ENCODE data around the gene FAM170B.

FAM170B gene

GRCh38 chr10:49123981-49124950, 9.6 kb downstream of the FAM170B start:
- no peak for DNase-seq (ENCODE audit: low read depth)

- DNase-seq (ENCODE audit: low read depth): no peak
Measured at GRCh38 chr10:49120911-49121310, 12.9 kb downstream of the FAM170B start.

GRCh38 chr10:49119746-49120145, 14.1 kb downstream of the FAM170B start:
- DNase-seq (ENCODE audit: low read depth): no peak

DNA sequence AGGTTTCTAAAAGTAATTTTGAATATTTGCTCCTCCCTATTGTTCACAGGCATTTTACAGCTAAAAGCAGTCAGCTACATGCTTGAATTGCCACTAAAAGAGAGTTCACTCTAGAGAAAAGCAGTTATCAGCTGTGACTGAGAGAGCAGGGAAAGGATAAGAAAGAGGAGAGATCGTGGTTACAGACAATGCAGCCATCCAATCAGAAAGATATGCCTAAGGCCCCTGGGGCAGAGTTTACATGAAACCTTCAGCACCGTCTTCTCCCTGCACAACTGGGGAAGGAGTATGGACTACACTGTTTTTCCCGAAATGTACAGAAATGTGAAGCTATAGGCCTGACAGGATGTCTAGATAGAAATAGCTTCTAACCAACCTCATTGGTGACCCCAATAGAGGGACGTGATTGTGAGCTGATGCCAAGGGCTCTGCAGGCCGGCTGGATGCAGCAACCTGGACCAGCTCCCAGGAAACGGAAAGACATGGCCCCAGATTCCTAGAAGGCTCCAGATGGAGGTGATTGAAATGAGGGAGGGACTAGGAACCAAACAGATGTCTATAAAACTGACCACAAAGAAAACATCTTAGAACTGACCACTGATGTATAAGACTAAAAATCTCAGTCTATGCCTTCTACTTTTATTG, 15.3 kb downstream of the FAM170B start:
- no peak for DNase-seq (ENCODE audit: low read depth)

GRCh38 chr10:49117376-49118070, 16.3 kb downstream of the FAM170B start:
- no peak for DNase-seq (ENCODE audit: low read depth)

- DNase-seq (ENCODE audit: low read depth): no peak
Measured at GRCh38 chr10:49116509-49117375, 17.1 kb downstream of the FAM170B start.

DNA sequence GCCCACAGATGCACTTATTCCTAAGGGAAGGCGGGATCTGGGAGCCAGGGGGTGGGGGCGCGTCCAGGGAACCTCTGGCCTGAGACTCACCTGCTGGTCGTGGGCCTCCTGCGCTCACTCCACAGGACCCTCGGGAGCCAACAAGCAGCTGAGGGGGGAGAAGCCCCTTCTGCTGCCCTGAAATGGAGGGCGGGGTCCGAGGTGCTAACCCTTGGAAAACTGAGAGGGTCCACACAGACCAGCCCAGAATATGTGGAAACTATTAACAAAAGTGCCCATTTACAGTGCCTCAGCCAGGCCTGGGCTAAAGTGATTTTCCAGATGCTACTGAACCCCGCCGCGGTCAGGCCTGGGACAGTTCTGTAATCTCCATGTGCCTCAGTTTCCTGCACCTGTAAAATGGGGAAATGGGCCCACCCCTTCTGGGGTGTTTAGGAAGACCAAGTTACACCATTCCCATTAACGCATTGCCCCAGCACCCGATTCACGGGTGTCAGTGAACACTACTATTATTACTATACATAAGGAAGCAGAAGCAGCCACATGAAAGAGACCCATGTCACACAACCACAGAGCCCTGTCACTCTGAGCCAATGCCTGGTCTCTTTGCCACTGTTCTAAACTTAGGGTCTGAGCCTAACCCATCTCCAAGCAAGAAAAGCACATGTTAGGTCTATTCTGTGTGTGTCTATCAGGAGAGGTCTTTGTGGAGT, 17.9 kb downstream of the FAM170B start:
- no peak for DNase-seq (ENCODE audit: low read depth)

- DNase-seq (ENCODE audit: low read depth): no peak
Measured at GRCh38 chr10:49115015-49115795, 18.6 kb downstream of the FAM170B start, which contains the start of gene VSTM4. TSS of gene VSTM4 (minus strand) at chr10:49115522. CDS start at chr10:49115485, 37 bp downstream.

DNA sequence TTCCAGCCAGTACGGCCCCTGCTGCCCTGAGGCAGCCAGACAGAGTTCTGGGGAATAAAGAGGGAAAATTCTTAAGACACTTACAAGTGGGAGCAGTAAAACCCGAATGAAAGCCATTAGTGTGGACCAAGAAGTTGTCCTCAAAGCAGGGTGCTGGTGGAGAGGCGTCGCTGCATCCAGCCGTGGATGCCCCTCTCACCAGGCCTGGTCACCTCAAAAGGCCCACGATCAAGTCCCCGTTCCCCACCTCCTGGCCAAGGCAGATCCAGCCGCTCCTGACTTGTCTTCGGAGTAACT, 19.2 kb downstream of the FAM170B start:
- no peak for DNase-seq (ENCODE audit: low read depth)

DNA sequence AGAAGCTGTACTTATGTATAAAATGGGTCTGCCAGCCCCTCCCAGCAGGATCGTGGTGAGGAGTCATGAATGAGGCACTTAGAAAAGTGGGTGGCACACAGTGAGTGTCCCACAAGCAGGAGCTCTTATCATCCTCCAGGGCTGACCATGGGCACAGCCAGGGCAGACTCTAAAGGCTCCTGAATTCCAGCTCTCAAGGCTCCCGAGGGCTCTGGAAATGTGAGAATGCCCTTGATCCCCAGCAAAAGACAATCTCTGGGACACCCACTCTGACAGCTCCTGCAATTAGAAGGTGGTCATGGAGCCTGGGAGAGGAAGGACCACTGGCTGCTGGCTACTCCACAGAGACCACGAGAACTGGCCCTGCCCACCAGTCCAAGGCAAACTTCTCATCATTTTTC, 20.1 kb downstream of the FAM170B start:
- DNase-seq (ENCODE audit: low read depth): no peak

GRCh38 chr10:49112851-49113250, 21.0 kb downstream of the FAM170B start:
- no peak for DNase-seq (ENCODE audit: low read depth)

- DNase-seq (ENCODE audit: low read depth): no peak
Measured at GRCh38 chr10:49112098-49112497, 21.7 kb downstream of the FAM170B start.

- DNase-seq (ENCODE audit: low read depth): no peak
Measured at GRCh38 chr10:49111320-49111698, 22.5 kb downstream of the FAM170B start.

DNA sequence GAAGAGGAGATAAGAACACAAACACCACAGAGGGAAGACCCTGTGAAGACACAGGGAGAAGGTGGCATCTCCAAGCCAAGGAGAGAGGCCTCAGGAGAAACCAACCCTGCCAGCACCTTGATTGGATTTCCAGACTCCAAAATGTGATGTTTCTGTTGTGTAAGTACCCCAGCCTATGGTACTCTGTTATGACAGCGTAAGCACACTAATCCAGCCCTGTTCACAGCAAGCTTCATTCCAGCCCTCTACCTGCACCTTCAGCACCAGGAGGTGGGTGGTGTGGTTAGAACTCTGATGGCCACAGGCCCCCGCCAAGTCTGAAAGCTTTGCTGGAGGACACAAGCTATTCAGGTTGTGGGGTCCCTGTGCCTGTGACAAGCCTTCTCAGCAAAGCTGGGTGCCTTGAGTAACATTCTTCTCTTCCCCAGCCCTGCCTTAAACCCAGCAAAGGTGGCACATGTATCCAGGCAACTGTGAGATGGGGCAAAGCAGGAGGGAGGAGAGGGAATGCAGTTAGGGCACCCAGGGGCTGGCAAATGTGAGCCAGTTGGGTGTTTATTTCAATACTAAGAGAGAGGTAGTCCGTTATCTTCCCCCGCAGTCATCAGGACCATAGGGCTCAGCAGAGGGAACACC, 23.0 kb downstream of the FAM170B start:
- no peak for DNase-seq (ENCODE audit: low read depth)

DNA sequence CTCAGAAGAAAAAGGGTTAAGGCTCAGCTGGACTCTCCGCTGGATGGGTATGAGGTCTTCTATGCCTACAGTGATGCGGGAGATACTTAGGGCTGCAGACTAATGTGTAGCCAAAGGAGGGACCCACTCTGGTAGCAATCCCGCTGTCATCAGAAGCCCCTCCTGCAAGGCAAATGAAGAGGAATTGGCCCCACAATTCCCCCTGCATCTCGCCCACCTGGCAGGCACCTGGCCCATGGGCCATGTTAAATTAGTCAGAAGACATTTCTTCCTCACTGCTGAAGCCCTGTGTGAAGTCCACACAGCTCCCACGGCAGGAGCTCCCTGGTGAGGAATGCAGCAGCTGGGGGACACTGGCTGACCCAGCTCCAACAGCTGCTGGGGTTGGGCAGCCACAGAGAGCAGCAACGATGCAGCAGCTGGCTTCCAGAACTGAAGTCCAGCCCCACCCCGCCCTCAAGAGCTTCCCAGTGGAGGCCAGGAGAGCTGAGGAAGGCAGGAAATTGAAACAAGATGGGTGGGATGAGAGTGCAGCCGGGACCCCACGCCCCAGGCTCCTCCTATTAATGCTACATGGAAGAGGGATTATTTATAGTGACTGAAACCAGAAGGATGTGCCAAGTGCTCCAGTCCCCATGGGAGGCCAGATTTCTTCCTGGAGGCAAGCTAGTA, 24.0 kb downstream of the FAM170B start:
- DNase-seq (ENCODE audit: low read depth): peak; percentile 67

GRCh38 chr10:49108656-49109055, 25.2 kb downstream of the FAM170B start:
- DNase-seq (ENCODE audit: low read depth): no peak

DNA sequence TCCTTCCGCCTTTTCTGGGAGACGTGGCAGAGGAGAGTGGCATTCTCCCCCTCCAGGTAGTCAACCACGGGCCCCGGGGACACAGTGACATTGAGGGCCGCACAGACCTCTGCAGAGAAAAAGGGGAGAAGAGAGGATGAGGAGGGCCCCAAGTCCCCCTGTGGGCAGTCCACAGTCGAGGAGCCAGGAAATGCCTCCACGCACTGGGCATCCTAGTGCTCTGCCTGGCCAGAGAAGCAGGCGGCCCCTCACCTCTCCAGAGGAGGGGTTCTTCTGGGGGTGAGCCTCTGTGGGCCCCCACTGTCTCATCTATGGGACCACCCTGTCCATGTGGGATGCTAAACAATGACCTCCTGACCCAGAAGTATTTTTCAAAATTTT, 25.9 kb downstream of the FAM170B start:
- DNase-seq (ENCODE audit: low read depth): no peak

DNA sequence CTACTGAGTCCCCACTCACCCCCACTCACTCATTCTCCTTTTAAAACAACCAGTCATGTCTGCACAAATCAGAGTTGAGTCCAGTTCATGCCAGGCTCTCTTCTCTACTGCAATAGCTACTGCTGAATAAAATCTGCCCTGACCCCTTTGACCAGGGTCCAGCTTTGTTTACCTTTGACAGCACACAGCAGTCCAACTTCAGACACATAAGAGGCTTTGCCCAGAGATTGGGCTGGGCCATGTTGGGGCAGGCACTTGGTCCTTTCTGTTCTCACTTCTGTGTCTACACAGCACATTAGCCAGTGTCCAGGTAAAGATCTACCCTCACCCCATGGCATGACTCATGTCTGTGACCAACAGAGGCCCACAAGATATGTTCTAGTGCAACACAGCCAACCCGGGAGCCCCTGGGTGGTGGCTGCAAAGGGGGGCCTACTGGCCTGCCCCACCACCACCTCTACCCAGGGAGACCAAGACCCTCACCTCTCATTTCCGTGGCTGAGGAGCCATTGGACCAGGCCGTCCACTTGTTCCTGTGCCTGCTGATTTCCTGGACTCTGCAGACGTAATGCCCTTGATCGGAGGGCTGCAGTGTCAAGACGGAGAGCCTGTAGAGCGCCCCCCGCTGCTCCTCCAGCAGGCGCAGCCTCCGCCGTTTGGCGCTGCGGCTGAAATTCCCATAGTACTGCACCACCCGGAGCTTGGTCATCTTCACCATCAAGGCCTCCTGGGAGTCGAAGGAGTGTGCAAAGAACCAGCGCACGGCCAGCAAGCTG, 26.5 kb downstream of the FAM170B start:
- DNase-seq (ENCODE audit: low read depth): no peak

DNA sequence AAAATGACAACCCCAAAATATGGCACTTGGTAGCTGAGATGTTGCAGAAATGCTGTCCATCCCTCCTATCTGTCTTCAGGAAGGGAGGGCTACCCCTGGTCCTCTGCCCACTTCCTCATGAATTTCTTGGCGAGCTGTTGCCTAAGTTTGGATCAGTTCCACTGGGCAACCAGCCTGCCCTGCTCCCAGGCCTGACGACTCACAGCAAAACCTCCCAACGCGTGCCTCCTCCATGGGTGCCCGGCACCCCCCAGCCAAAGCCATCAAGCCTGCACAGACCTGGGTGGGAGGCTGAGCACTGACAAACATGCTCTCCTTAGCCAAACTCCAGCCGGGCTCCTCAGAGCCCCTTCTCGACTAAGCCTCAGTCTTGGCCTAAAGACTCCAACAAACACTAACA, 27.4 kb downstream of the FAM170B start:
- no peak for DNase-seq (ENCODE audit: low read depth)
